Brain microvascular endothelial cell (primary cell): ENCODE results near the gene APC2.

Source experiments
- DNase-seq: peaks from one replicate; pipeline ENCODE4 v3.0.0-alpha.2; 2020
- H3K27ac ChIP-seq: fragments of 250-450 bp; sonication (Bioruptor Pico); 2 replicates; pipeline ENCODE4 v1.5.1; 2020; ENCODE audit warnings: mild to moderate bottlenecking, moderate library complexity
- H3K27me3 ChIP-seq: fragments of 250-450 bp; sonication (Bioruptor Pico); replicated peaks from 2 replicates; pipeline ENCODE4 v1.5.1; 2020; ENCODE audit warnings: mild to moderate bottlenecking
- H3K36me3 ChIP-seq: fragments of 250-450 bp; sonication (Bioruptor Pico); replicated peaks from 2 replicates; pipeline ENCODE4 v1.5.1; 2020; ENCODE audit warnings: mild to moderate bottlenecking
- H3K4me3 ChIP-seq: 2 replicates; pipeline ENCODE4 v1.5.1; 2011; ENCODE audit warnings: low read depth, mild to moderate bottlenecking, control low read depth, low read length, moderate library complexity
- CTCF ChIP-seq: IDR thresholded peaks from 2 replicates; pipeline ENCODE4 v1.5.1; 2011; ENCODE audit warnings: low read depth, mild to moderate bottlenecking, moderate library complexity, low read length, control low read depth, inconsistent platforms; ENCODE audit errors: missing control alignments
- in situ Hi-C: cut with HindIII; loops from 2 replicates; pipeline ENCODE4 v1.10.0; 2017; ENCODE audit warnings: low sequenced_read_pairs, low pct_ligation_motif_present

The APC2 gene

DNA sequence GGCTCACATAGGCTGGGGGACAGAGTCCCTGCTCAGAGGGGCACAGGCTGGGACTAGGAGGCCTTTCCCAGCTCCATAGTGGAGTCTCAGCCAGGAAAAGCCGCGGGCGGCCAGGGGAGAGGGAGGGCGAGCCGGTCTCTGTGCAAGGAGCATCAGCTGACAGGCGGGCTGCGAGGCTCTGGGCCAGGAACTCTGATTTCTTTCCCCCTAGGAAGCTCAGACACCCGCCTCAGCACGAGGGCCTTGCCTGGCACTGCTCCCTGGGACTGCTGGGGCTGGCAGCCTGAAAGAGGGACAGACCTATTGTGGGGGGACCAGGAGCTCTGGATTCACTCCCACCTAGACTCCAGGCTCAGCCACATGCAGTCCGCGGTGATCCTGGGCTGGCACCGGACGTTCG is 71.7 kb downstream of the APC2 start:
- no peak overlapping the region for H3K27ac ChIP-seq
- H3K4me3 ChIP-seq, result no peak overlapping the region
- in situ Hi-C loops, result no loop called here
- peaks cover 30% of the 10 kb centered on the region for H3K27me3 ChIP-seq
- no peak for TF ChIP-seq CTCF
- DNase-seq, result no peak
- H3K36me3 ChIP-seq, result no peaks in the 10 kb centered on the region

DNA sequence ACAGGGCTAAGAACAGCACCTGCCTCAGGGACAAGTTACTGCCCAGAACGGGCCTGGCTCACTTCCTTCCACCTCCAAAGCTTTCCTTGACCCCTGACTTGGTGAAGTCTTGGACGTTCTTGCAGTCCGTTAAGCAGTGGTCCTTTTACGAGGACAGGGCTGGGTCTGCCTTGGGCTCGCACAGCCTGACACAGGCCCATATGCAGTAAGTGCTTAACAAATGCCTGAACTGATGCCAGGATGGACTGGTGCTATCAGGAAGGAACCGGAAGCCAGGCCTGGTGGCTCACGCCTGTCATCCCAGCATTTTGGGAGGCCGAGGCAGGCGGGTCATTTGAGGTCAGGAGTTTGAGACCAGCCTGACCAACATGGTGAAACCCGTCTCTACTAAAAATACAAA is 72.1 kb downstream of the APC2 start:
- DNase-seq, result no peak
- Histone ChIP-seq H3K36me3 (no peaks in the 10 kb centered on the region), H3K4me3 (no peak overlapping the region), H3K27ac (no peak overlapping the region), H3K27me3 (peaks cover 30% of the 10 kb centered on the region)
- TF ChIP-seq CTCF, result no peak
- in situ Hi-C loops, result no loop called here

DNA sequence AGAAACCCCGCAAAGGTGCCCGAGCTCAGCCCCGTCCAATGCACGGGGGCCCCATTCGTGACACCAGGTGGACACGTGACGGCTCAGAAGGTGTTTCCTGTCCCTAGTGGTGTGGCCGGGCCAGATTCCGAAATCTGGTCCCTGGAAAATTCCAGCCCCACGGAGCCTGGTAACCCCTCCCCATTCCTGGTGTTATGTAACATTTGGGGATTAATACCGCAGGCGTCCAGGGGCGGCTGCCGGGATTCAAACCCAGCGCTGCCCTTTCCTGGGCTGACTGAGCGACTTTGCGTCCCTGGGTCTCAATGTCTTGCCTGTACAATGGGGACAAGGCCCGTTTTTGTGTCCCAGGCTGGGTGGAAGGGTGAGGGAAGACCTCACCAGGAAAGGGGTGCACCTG is 72.9 kb downstream of the APC2 start:
- in situ Hi-C loops, result no loop called here
- Histone ChIP-seq H3K27ac (no peak overlapping the region), H3K27me3 (peaks cover 30% of the 10 kb centered on the region), H3K36me3 (no peaks in the 10 kb centered on the region), H3K4me3 (no peak overlapping the region)
- no peak for DNase-seq
- no peak for TF ChIP-seq CTCF
